B cell (primary cell): ENCODE measurements around the gene ZMAT5. TPM values are rescaled to one million over a fixed set of nuclear protein-coding genes. Genes with fewer than 3 reads are reported as not detected.

Experiments used
- ATAC-seq: fragments of 200-7000 bp; cut with Tn5 transposase; one replicate; pipeline ENCODE4 v1.10.0; 2021; ENCODE audit warnings: low read depth, mild to moderate bottlenecking, moderate number of reproducible peaks, moderate library complexity
- CTCF ChIA-PET: fragments of 350-600 bp; sonication (Branson Sonifier 250); formaldehyde crosslinking; loops from one replicate; lab custom pipeline; 2021; ENCODE audit warnings: antibody characterized with exemption, inconsistent platforms; lab: Charles Lee
- POLR2A ChIA-PET: fragments of 350-600 bp; sonication (Branson Sonifier 250); formaldehyde crosslinking; loops from one replicate; lab custom pipeline; 2021; ENCODE audit warnings: antibody characterized with exemption; lab: Charles Lee
- DNase-seq: peaks from one replicate; pipeline ENCODE4 v3.0.0; 2013
- H2AFZ ChIP-seq: 2 replicates; pipeline ENCODE4 v1.6.1; 2012; ENCODE audit warnings: mild to moderate bottlenecking, low read depth, low read length; ENCODE audit not compliant: insufficient read depth, poor library complexity, severe bottlenecking
- H3K27ac ChIP-seq, 2 donors: 1 replicate in 1 of 2; 2 replicates in 1 of 2; pipeline ENCODE4 v1.5.1; 2012 to 2013; ENCODE audit warnings: low read length in 2 of 2, mild to moderate bottlenecking in 2 of 2, moderate library complexity in 1 of 2
- H3K27me3 ChIP-seq, 4 experiments: fragments of 200-600 bp in 1 of 4; sonication (generic) in 1 of 4; replicated peaks in 1 of 4; 1 replicate in 2 of 4; 2 replicates in 2 of 4; pipeline versions ENCODE4 v1.6.1 to v1.7.0; 2013 to 2016; ENCODE audit warnings: low read length in 3 of 4, mild to moderate bottlenecking in 2 of 4, mixed read lengths in 1 of 4, moderate library complexity in 1 of 4; ENCODE audit not compliant: insufficient read depth in 4 of 4, control insufficient read depth in 3 of 4; ENCODE audit errors: control extremely low read depth in 1 of 4
- H3K36me3 ChIP-seq, 2 experiments: replicated peaks in 1 of 2; 1 replicate in 1 of 2; 2 replicates in 1 of 2; pipeline versions ENCODE4 v1.6.1 to v1.7.1; 2013; ENCODE audit warnings: low read length in 1 of 2; ENCODE audit not compliant: insufficient read depth in 2 of 2, control insufficient read depth in 1 of 2; ENCODE audit errors: control extremely low read depth in 1 of 2, extremely low read depth in 1 of 2
- H3K4me1 ChIP-seq, 2 donors: fragments of 200-600 bp in 1 of 2; sonication (generic) in 1 of 2; 1 replicate in 1 of 2; 2 replicates in 1 of 2; pipeline versions ENCODE4 v1.5.1 to v1.6.1; 2013 to 2017; ENCODE audit warnings: low read length in 2 of 2; ENCODE audit not compliant: control insufficient read depth in 2 of 2, insufficient read depth in 2 of 2
- H3K4me2 ChIP-seq: replicated peaks from 2 replicates; pipeline ENCODE3; 2012; ENCODE audit warnings: mild to moderate bottlenecking, low read depth, low read length; ENCODE audit not compliant: poor library complexity, severe bottlenecking
- H3K4me3 ChIP-seq, 5 experiments: fragments of 200-600 bp in 1 of 5; sonication (generic) in 1 of 5; 1 replicate in 3 of 5; 2 replicates in 2 of 5; pipeline versions ENCODE4 v1.5.1 to v1.7.0; 2011 to 2016; ENCODE audit warnings: low read length in 4 of 5, mild to moderate bottlenecking in 4 of 5, low read depth in 2 of 5, control low read depth in 1 of 5, moderate library complexity in 1 of 5; ENCODE audit not compliant: insufficient read depth in 1 of 5; ENCODE audit errors: control extremely low read depth in 1 of 5, extremely low read depth in 1 of 5
- H3K79me2 ChIP-seq: fragments of 200-600 bp; sonication (generic); one replicate; pipeline ENCODE4 v1.6.0; 2016; ENCODE audit warnings: low read length; ENCODE audit not compliant: control insufficient read depth, insufficient read depth
- H3K9ac ChIP-seq: fragments of 200-600 bp; sonication (generic); 2 replicates; pipeline ENCODE4 v1.6.1; 2017; ENCODE audit warnings: mild to moderate bottlenecking, low read length, moderate library complexity
- H3K9me3 ChIP-seq, 3 donors: one replicate each; pipeline versions ENCODE4 v1.6.1 to v1.7.1; 2013; ENCODE audit warnings: low read length in 2 of 3; ENCODE audit not compliant: control insufficient read depth in 2 of 3, insufficient read depth in 1 of 3; ENCODE audit errors: control extremely low read depth in 1 of 3
- H4K20me1 ChIP-seq: 2 replicates; pipeline ENCODE4 v1.6.0; 2012; ENCODE audit warnings: mild to moderate bottlenecking, low read length; ENCODE audit not compliant: insufficient read depth, control insufficient read depth, poor library complexity, severe bottlenecking
- H3K27ac Mint-ChIP-seq: one replicate; pipeline ENCODE4 v1.8.0; 2021; ENCODE audit warnings: mixed read lengths
- H3K27me3 Mint-ChIP-seq: one replicate; pipeline ENCODE4 v1.8.0; 2021; ENCODE audit warnings: mixed read lengths
- H3K4me1 Mint-ChIP-seq: one replicate; pipeline ENCODE4 v1.8.0; 2021; ENCODE audit warnings: mixed read lengths
- H3K4me3 Mint-ChIP-seq: one replicate; pipeline ENCODE4 v1.8.0; 2021; ENCODE audit warnings: mixed read lengths
- H3K9me3 Mint-ChIP-seq: one replicate; pipeline ENCODE4 v1.8.0; 2022; ENCODE audit warnings: mixed read lengths; ENCODE audit not compliant: insufficient read depth
- CTCF ChIP-seq: fragments of 200-600 bp; IDR thresholded peaks from one replicate; pipeline ENCODE4 v1.8.0; 2022; ENCODE audit warnings: antibody characterized with exemption, mild to moderate bottlenecking
- EZH2 ChIP-seq: IDR thresholded peaks from 2 replicates; pipeline ENCODE4 v1.6.1; 2012; ENCODE audit warnings: borderline replicate concordance, low read depth, mild to moderate bottlenecking, moderate library complexity, low read length; ENCODE audit not compliant: insufficient read depth, poor library complexity, severe bottlenecking
- WGBS: methylation state at CpG from one replicate; pipeline ENCODE4 v1.1.5; 2013; ENCODE audit warnings: missing lambda C conversion rate; ENCODE audit not compliant: insufficient coverage; 5-methylcytosine and 5-hydroxymethylcytosine counted together
- intact Hi-C: fragments of 100-400 bp; cut with micrococcal nuclease; formaldehyde crosslinking; loops from one replicate; pipeline ENCODE4 v1.10.0; 2022
- polyA plus RNA-seq: library from polyadenylated mRNA; depleted of rRNA; stranded (reverse); fragments of >200 nt; gene quantifications from 2 replicates; pipeline ENCODE4 v1.2.3, GENCODE V29; 2012
- total RNA-seq, 2 donors: library from RNA; stranded (reverse); fragments of 120-200 nt in 1 of 2; gene quantifications; 1 replicate in 1 of 2; 2 replicates in 1 of 2; pipeline versions ENCODE4 v1.2.3 to v1.2.4, GENCODE V29; 2013 to 2022

ZMAT5 gene
- total and polyA plus RNA-seq, 2 donors (not counting 1 experiment from before 2014, with no cell fraction given): 17.8 to 26.3 TPM

- Mint-ChIP-seq H3K27me3 (no peaks in the 10 kb centered on the region), H3K4me3 (no peak overlapping the region), H3K4me1 (peaks cover 5% of the 10 kb centered on the region), H3K27ac (no peak overlapping the region), H3K9me3 (no peaks in the 10 kb centered on the region)
- Histone ChIP-seq H2AFZ (no peak overlapping the region), H3K4me3 (no peak overlapping the region), H3K36me3 (peaks cover 0 to 46% of the 10 kb centered on the region in 2 experiments), H4K20me1 (no peaks in the 10 kb centered on the region), H3K79me2 (no peaks in the 10 kb centered on the region), H3K9me3 (no peaks in the 10 kb centered on the region), H3K27ac (no peak overlapping the region), H3K4me1 (peaks cover 0 to 5% of the 10 kb centered on the region in 2 donors), H3K9ac (no peak overlapping the region), H3K27me3 (no peaks in the 10 kb centered on the region), H3K4me2 (no peak overlapping the region)
- 90% methylated on average over 27 of the region's 27 CpGs for WGBS
- ChIA-PET POLR2A (no interaction called here), CTCF (no interaction called here)
- ATAC-seq: no peak
- no peak for DNase-seq
- TF ChIP-seq CTCF: no peak
- no peak for TF ChIP-seq EZH2
- intact Hi-C loops: no loop called here
Measured at GRCh38 chr22:29788339-29789279, 21.8 kb upstream of the ZMAT5 start.

- TF ChIP-seq EZH2 (no peak), CTCF (no peak)
- CTCF ChIA-PET: no interaction called here
- DNase-seq: no peak
- no peaks in the 10 kb centered on the region for H3K27me3 ChIP-seq
- H3K9ac ChIP-seq: no peak overlapping the region
- ATAC-seq: no peak
- Mint-ChIP-seq H3K4me1 (peaks cover 5% of the 10 kb centered on the region), H3K4me3 (no peak overlapping the region), H3K27me3 (no peaks in the 10 kb centered on the region), H3K27ac (no peak overlapping the region), H3K9me3 (no peaks in the 10 kb centered on the region)
- intact Hi-C loops: no loop called here
- no peaks in the 10 kb centered on the region for H3K79me2 ChIP-seq
- no peak overlapping the region for H3K4me2 ChIP-seq
- no peak overlapping the region for H2AFZ ChIP-seq
- no peaks in the 10 kb centered on the region for H3K9me3 ChIP-seq
- POLR2A ChIA-PET: no interaction called here
- 95% methylated on average over 8 of the region's 9 CpGs for WGBS
- no peak overlapping the region for H3K4me3 ChIP-seq
- peaks cover 0 to 5% of the 10 kb centered on the region in 2 donors for H3K4me1 ChIP-seq
- peaks cover 0 to 36% of the 10 kb centered on the region in 2 experiments for H3K36me3 ChIP-seq
- no peaks in the 10 kb centered on the region for H4K20me1 ChIP-seq
- no peak overlapping the region for H3K27ac ChIP-seq
Measured at GRCh38 chr22:29787371-29787980, 20.7 kb upstream of the ZMAT5 start.
